DOHH2 (cell line): Measurements from ENCODE around the gene GRIK2.

Source experiments
- H3F3A ChIP-seq: fragments of 200-600 bp; sonication (generic), shearing (Covaris generic); 2 replicates; pipeline ENCODE4 v1.6.0; 2016; ENCODE audit warnings: antibody characterized with exemption, mild to moderate bottlenecking; ENCODE audit not compliant: control insufficient read depth, insufficient read depth
- H3K27ac ChIP-seq: fragments of 200-600 bp; sonication (generic); 2 replicates; pipeline ENCODE4 v1.5.1; 2014; ENCODE audit warnings: low read depth, mild to moderate bottlenecking, low read length, moderate library complexity
- H3K27me3 ChIP-seq: fragments of 200-600 bp; sonication (generic); 2 replicates; pipeline ENCODE4 v1.6.1; 2014; ENCODE audit warnings: mild to moderate bottlenecking, low read length, mixed read lengths; ENCODE audit not compliant: control insufficient read depth
- H3K36me3 ChIP-seq: fragments of 200-600 bp; sonication (generic); 2 replicates; pipeline ENCODE4 v1.6.1; 2014; ENCODE audit warnings: mild to moderate bottlenecking, low read length, moderate library complexity, mixed read lengths; ENCODE audit not compliant: control insufficient read depth
- H3K4me1 ChIP-seq: fragments of 200-600 bp; sonication (generic); 2 replicates; pipeline ENCODE4 v1.6.1; 2014; ENCODE audit warnings: mild to moderate bottlenecking, low read length, mixed read lengths; ENCODE audit not compliant: control insufficient read depth
- H3K4me2 ChIP-seq: fragments of 200-600 bp; sonication (generic); 2 replicates; pipeline ENCODE4 v1.6.0; 2014; ENCODE audit warnings: mild to moderate bottlenecking, low read length, moderate library complexity
- H3K4me3 ChIP-seq: fragments of 200-600 bp; sonication (generic); 2 replicates; pipeline ENCODE4 v1.5.1; 2014; ENCODE audit warnings: mild to moderate bottlenecking, low read length, mixed read lengths
- H3K79me2 ChIP-seq: fragments of 200-600 bp; sonication (generic); 2 replicates; pipeline ENCODE4 v1.6.1; 2014; ENCODE audit warnings: mild to moderate bottlenecking, low read length, mixed read lengths; ENCODE audit not compliant: control insufficient read depth
- H3K9me2 ChIP-seq: fragments of 200-600 bp; sonication (generic); replicated peaks from 2 replicates; pipeline ENCODE4 v1.6.1; 2014; ENCODE audit warnings: mild to moderate bottlenecking, low read length, mixed read lengths; ENCODE audit not compliant: control insufficient read depth
- H3K9me3 ChIP-seq: fragments of 200-600 bp; sonication (generic); 2 replicates; pipeline ENCODE4 v1.6.1; 2014; ENCODE audit warnings: antibody characterized with exemption, low read length, mixed read lengths; ENCODE audit not compliant: control insufficient read depth, insufficient read depth
- H4K20me1 ChIP-seq: fragments of 200-600 bp; sonication (generic); 2 replicates; pipeline ENCODE4 v1.6.0; 2014; ENCODE audit warnings: low read depth, mild to moderate bottlenecking, antibody characterized with exemption, low read length, moderate library complexity; ENCODE audit not compliant: control insufficient read depth, insufficient read depth
- CTCF ChIP-seq: fragments of 200-600 bp; sonication (generic); IDR thresholded peaks from one replicate; pipeline ENCODE4 v1.5.1; 2014; ENCODE audit warnings: antibody characterized with exemption, mild to moderate bottlenecking, low read depth, low read length; ENCODE audit not compliant: poor library complexity, severe bottlenecking
- EZH2phosphoT487 ChIP-seq: fragments of 200-600 bp; sonication (generic); IDR thresholded peaks from 2 replicates; pipeline ENCODE4 v1.6.1; 2017; ENCODE audit warnings: borderline replicate concordance, mild to moderate bottlenecking, antibody characterized with exemption, low read length, moderate library complexity, mixed read lengths

GRIK2 gene

GRCh38 chr6:101486726-101487125 is 93.2 kb downstream of the GRIK2 start:
- TF ChIP-seq CTCF (no peak), EZH2phosphoT487 (no peak)
- no peak overlapping the region for H3K4me3 ChIP-seq
- H3K27ac ChIP-seq = no peak overlapping the region
- H3K4me2 ChIP-seq = no peak overlapping the region
- H4K20me1 ChIP-seq = no peaks in the 10 kb centered on the region
- no peaks in the 10 kb centered on the region for H3K27me3 ChIP-seq
- no peaks in the 10 kb centered on the region for H3K36me3 ChIP-seq
- no peaks in the 10 kb centered on the region for H3K79me2 ChIP-seq
- no peaks in the 10 kb centered on the region for H3K9me2 ChIP-seq
- no peaks in the 10 kb centered on the region for H3F3A ChIP-seq
- H3K9me3 ChIP-seq = no peaks in the 10 kb centered on the region
- H3K4me1 ChIP-seq = no peaks in the 10 kb centered on the region

DNA sequence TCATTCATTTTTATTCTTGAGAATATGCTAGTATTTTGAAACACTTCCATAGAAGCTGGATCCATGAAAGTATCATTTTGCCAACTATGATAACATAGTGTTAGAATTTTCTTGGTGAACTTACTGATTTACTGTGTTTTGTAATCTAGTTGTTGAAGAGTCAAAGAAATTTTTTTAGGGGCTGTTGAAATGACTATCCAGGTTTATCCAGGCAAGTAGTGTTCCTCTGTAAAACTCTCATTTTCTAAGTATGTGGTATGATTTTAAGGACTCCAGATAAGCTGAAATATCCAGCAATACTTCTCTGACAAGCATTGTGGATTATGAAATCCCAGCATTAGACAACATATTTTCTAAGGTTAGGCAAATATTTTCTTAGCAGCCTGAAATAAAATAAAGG is 95.9 kb downstream of the GRIK2 start:
- no peak overlapping the region for H3K4me2 ChIP-seq
- no peaks in the 10 kb centered on the region for H3K27me3 ChIP-seq
- H3K79me2 ChIP-seq = no peaks in the 10 kb centered on the region
- no peaks in the 10 kb centered on the region for H3K9me3 ChIP-seq
- no peak overlapping the region for H3K4me3 ChIP-seq
- no peaks in the 10 kb centered on the region for H3K36me3 ChIP-seq
- H4K20me1 ChIP-seq = no peaks in the 10 kb centered on the region
- H3F3A ChIP-seq = no peaks in the 10 kb centered on the region
- H3K9me2 ChIP-seq = no peaks in the 10 kb centered on the region
- no peaks in the 10 kb centered on the region for H3K4me1 ChIP-seq
- no peak for TF ChIP-seq EZH2phosphoT487
- TF ChIP-seq CTCF = no peak
- H3K27ac ChIP-seq = no peak overlapping the region

DNA sequence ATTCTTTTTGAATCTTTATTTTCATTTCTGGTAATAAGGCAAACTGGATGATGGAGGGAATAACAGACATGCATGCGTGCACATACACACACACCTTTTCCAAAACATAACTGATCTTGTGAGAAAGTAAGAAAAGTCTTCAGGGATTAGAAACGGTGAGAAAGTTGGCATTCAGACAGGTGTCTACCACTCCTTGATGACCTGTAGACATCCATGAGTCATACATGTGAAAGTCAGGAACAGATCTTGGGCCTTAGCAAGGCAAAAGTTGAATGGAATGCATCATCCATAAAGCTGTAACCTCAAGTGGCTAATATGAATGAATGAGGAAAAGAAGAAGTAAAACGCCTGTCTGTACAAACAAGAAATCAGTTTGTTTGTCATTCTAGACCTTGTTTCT is 97.3 kb downstream of the GRIK2 start:
- Histone ChIP-seq H3K27ac (no peak overlapping the region), H3K4me3 (no peak overlapping the region), H3K36me3 (no peaks in the 10 kb centered on the region), H3K27me3 (no peaks in the 10 kb centered on the region), H3K9me3 (no peaks in the 10 kb centered on the region), H3K9me2 (no peaks in the 10 kb centered on the region), H3K4me2 (no peak overlapping the region), H3K4me1 (no peaks in the 10 kb centered on the region), H4K20me1 (no peaks in the 10 kb centered on the region), H3K79me2 (no peaks in the 10 kb centered on the region), H3F3A (no peaks in the 10 kb centered on the region)
- TF ChIP-seq EZH2phosphoT487 (no peak), CTCF (no peak)

GRCh38 chr6:101502818-101503217 is 109.3 kb downstream of the GRIK2 start:
- H3K79me2 ChIP-seq = no peaks in the 10 kb centered on the region
- H3K27ac ChIP-seq = no peak overlapping the region
- TF ChIP-seq EZH2phosphoT487 (no peak), CTCF (no peak)
- no peaks in the 10 kb centered on the region for H3K9me3 ChIP-seq
- no peak overlapping the region for H3K4me3 ChIP-seq
- H3K9me2 ChIP-seq = no peaks in the 10 kb centered on the region
- no peak overlapping the region for H3K4me2 ChIP-seq
- no peaks in the 10 kb centered on the region for H3K27me3 ChIP-seq
- no peaks in the 10 kb centered on the region for H4K20me1 ChIP-seq
- H3K36me3 ChIP-seq = no peaks in the 10 kb centered on the region
- H3K4me1 ChIP-seq = no peaks in the 10 kb centered on the region
- H3F3A ChIP-seq = no peaks in the 10 kb centered on the region
